NB4 (cell line): ENCODE results near the gene MCRS1.

Experiments
- CTCF ChIP-seq: IDR thresholded peaks from one replicate; pipeline ENCODE4 v1.5.1; 2012; ENCODE audit warnings: low read depth, low read length
- POLR2A ChIP-seq: IDR thresholded peaks from 2 replicates; pipeline ENCODE4 v1.6.1; 2011; ENCODE audit warnings: mild to moderate bottlenecking; ENCODE audit not compliant: insufficient read length; ENCODE audit errors: extremely low read depth

GRCh38 chr12:49534731-49535278 lies 33.1 kb downstream of the MCRS1 start:
- TF ChIP-seq CTCF (no peak), POLR2A (no peak)
